Activated CD4-positive, alpha-beta T cell treated with anti-CD3 and anti-CD28 coated beads, Interleukin-2, Interleukin-6, amounts not matched to agents 100 ng/mL and 50 ng/mL, durations not matched to agents 16 hours and 8 hours (primary cell): ENCODE results near the gene DLG1.

Experiments used
- DNase-seq: peaks from one replicate; pipeline ENCODE4 v3.0.0-alpha.2; 2020

DLG1 gene

GRCh38 chr3:197298341-197298944 lies at the start of gene DLG1:
DLG1 (minus strand) TSS chr3:197298612; CDS start chr3:197297204, 1,408 bp downstream.
- peak; percentile 90 for DNase-seq

GRCh38 chr3:197348014-197348413 lies 49.6 kb upstream of the DLG1 start:
- DNase-seq = no peak

- no peak for DNase-seq
These were observed 47.0 kb upstream of the DLG1 start for GRCh38 chr3:197345390-197345789.

GRCh38 chr3:197344582-197345318 lies 46.3 kb upstream of the DLG1 start:
- DNase-seq = no peak

- DNase-seq = no peak
These were observed 45.4 kb upstream of the DLG1 start for GRCh38 chr3:197343656-197344408.

GRCh38 chr3:197343111-197343510 lies 44.7 kb upstream of the DLG1 start:
- no peak for DNase-seq

- DNase-seq = no peak
These were observed 42.1 kb upstream of the DLG1 start for GRCh38 chr3:197340521-197340871.

GRCh38 chr3:197339841-197340520 lies 41.6 kb upstream of the DLG1 start:
- DNase-seq = no peak

GRCh38 chr3:197338586-197338985 lies 40.2 kb upstream of the DLG1 start:
- no peak for DNase-seq

- DNase-seq = no peak
These were observed 39.2 kb upstream of the DLG1 start for GRCh38 chr3:197337656-197338055.

- DNase-seq = no peak
These were observed 38.8 kb upstream of the DLG1 start for GRCh38 chr3:197337214-197337613.

- DNase-seq = no peak
These were observed 37.9 kb upstream of the DLG1 start for GRCh38 chr3:197336348-197336747.

- DNase-seq = no peak
These were observed 37.2 kb upstream of the DLG1 start for GRCh38 chr3:197335428-197336132.

- DNase-seq = no peak
These were observed 35.7 kb upstream of the DLG1 start for GRCh38 chr3:197333901-197334639.

GRCh38 chr3:197331131-197331530 lies 32.7 kb upstream of the DLG1 start:
- DNase-seq = no peak

GRCh38 chr3:197329382-197329781 lies 31.0 kb upstream of the DLG1 start:
- no peak for DNase-seq

- no peak for DNase-seq
These were observed 29.8 kb upstream of the DLG1 start for GRCh38 chr3:197328198-197328597.

GRCh38 chr3:197327701-197328100 lies 29.3 kb upstream of the DLG1 start:
- no peak for DNase-seq

- DNase-seq = peak; percentile 49
These were observed 27.4 kb upstream of the DLG1 start for GRCh38 chr3:197325773-197326172.

- no peak for DNase-seq
These were observed 23.7 kb upstream of the DLG1 start for GRCh38 chr3:197322149-197322548.

GRCh38 chr3:197320582-197320981 lies 22.2 kb upstream of the DLG1 start:
- DNase-seq = no peak
